ENCODE data around the gene ELL2. TPM values are rescaled to one million over a fixed set of nuclear protein-coding genes. Genes with fewer than 3 reads are reported as not detected.
"Not testable (repeated sequence)": the region's sequence is repeated elsewhere in the genome, so short reads cannot be mapped to it uniquely, and the experiment has no call there.

ELL2 gene
- total RNA-seq, 1 experiment from 2014 or later = 39.9 TPM

GRCh38 chr5:95878417-95879323 lies 83.0 kb downstream of the ELL2 start:
- no peaks in the 10 kb centered on the region for H3K4me1 ChIP-seq (replicated peaks)
- H3K27me3 ChIP-seq (replicated peaks) = no peaks in the 10 kb centered on the region
- peaks cover 4% of the 10 kb centered on the region; the same call in 1 of the 2 replicates for H3K36me3 ChIP-seq
- H3K27ac ChIP-seq = no peak overlapping the region
- H3K9me3 ChIP-seq (replicated peaks) = no peaks in the 10 kb centered on the region
- no peak overlapping the region for H3K4me3 ChIP-seq
- no peak for DNase-seq (ENCODE audit: low read depth in 1 of 2, low spot score in 2 of 2)

GRCh38 chr5:95876782-95877181 lies 84.9 kb downstream of the ELL2 start:
- no peaks in the 10 kb centered on the region for H3K9me3 ChIP-seq (replicated peaks)
- no peak overlapping the region for H3K27ac ChIP-seq
- H3K36me3 ChIP-seq = no peaks in the 10 kb centered on the region
- H3K27me3 ChIP-seq (replicated peaks) = no peaks in the 10 kb centered on the region
- no peak for DNase-seq (ENCODE audit: low read depth in 1 of 2, low spot score in 2 of 2)
- no peak overlapping the region for H3K4me3 ChIP-seq
- H3K4me1 ChIP-seq (replicated peaks) = no peaks in the 10 kb centered on the region

- Histone ChIP-seq H3K4me3 (no peak overlapping the region), H3K36me3 (no peaks in the 10 kb centered on the region), H3K27me3 (replicated peaks) (no peaks in the 10 kb centered on the region), H3K9me3 (replicated peaks) (no peaks in the 10 kb centered on the region), H3K27ac (no peak overlapping the region), H3K4me1 (replicated peaks) (no peaks in the 10 kb centered on the region)
- DNase-seq (ENCODE audit: low read depth in 1 of 2, low spot score in 2 of 2) = no peak
Measured at GRCh38 chr5:95874246-95874645, 87.4 kb downstream of the ELL2 start.

- Histone ChIP-seq H3K4me1 (replicated peaks) (no peaks in the 10 kb centered on the region), H3K27ac (no peak overlapping the region), H3K4me3 (no peak overlapping the region), H3K27me3 (replicated peaks) (no peaks in the 10 kb centered on the region), H3K36me3 (no peaks in the 10 kb centered on the region), H3K9me3 (replicated peaks) (no peaks in the 10 kb centered on the region)
- DNase-seq (ENCODE audit: low read depth in 1 of 2, low spot score in 2 of 2) = no peak
Measured at GRCh38 chr5:95873351-95873750, 88.3 kb downstream of the ELL2 start.

- H3K27me3 ChIP-seq (replicated peaks) = no peaks in the 10 kb centered on the region
- no peaks in the 10 kb centered on the region for H3K9me3 ChIP-seq (replicated peaks)
- no peaks in the 10 kb centered on the region for H3K36me3 ChIP-seq
- no peak overlapping the region for H3K4me3 ChIP-seq
- no peaks in the 10 kb centered on the region for H3K4me1 ChIP-seq (replicated peaks)
- no peak for DNase-seq (ENCODE audit: low read depth in 1 of 2, low spot score in 2 of 2)
- no peak overlapping the region for H3K27ac ChIP-seq
Measured at GRCh38 chr5:95872346-95873268, 89.0 kb downstream of the ELL2 start.

- DNase-seq (ENCODE audit: low read depth in 1 of 2, low spot score in 2 of 2) = no peak
- Histone ChIP-seq H3K4me1 (replicated peaks) (no peaks in the 10 kb centered on the region), H3K27ac (no peak overlapping the region), H3K9me3 (replicated peaks) (no peaks in the 10 kb centered on the region), H3K27me3 (replicated peaks) (no peaks in the 10 kb centered on the region), H3K4me3 (no peak overlapping the region), H3K36me3 (no peaks in the 10 kb centered on the region)
Measured at GRCh38 chr5:95871146-95871806, 90.4 kb downstream of the ELL2 start.

- DNase-seq (ENCODE audit: low read depth in 1 of 2, low spot score in 2 of 2) = no peak
- H3K36me3 ChIP-seq = no peaks in the 10 kb centered on the region
- no peak overlapping the region for H3K4me3 ChIP-seq
- no peaks in the 10 kb centered on the region for H3K27me3 ChIP-seq (replicated peaks)
- H3K27ac ChIP-seq = no peak overlapping the region
- H3K4me1 ChIP-seq (replicated peaks) = no peaks in the 10 kb centered on the region
- no peaks in the 10 kb centered on the region for H3K9me3 ChIP-seq (replicated peaks)
Measured at GRCh38 chr5:95870105-95870672, 91.5 kb downstream of the ELL2 start.

- H3K27ac ChIP-seq; H3K4me1 ChIP-seq (replicated peaks); H3K4me3 ChIP-seq; H3K27me3 ChIP-seq (replicated peaks); H3K36me3 ChIP-seq; DNase-seq (ENCODE audit: low read depth in 1 of 2, low spot score in 2 of 2); H3K9me3 ChIP-seq (replicated peaks): not testable (repeated sequence)
Measured at GRCh38 chr5:95869173-95869855, 92.3 kb downstream of the ELL2 start.

GRCh38 chr5:95868136-95868535 lies 93.5 kb downstream of the ELL2 start:
- no peak for DNase-seq (ENCODE audit: low read depth in 1 of 2, low spot score in 2 of 2)
- Histone ChIP-seq H3K4me1 (replicated peaks) (no peaks in the 10 kb centered on the region), H3K9me3 (replicated peaks) (no peaks in the 10 kb centered on the region), H3K27ac (no peak overlapping the region), H3K4me3 (no peak overlapping the region), H3K36me3 (no peaks in the 10 kb centered on the region), H3K27me3 (replicated peaks) (no peaks in the 10 kb centered on the region)

GRCh38 chr5:95866435-95867040 lies 95.1 kb downstream of the ELL2 start:
- peak in 1 of 2 experiments; percentile 3 for DNase-seq (ENCODE audit: low read depth in 1 of 2, low spot score in 2 of 2)
- H3K27me3 ChIP-seq (replicated peaks) = no peaks in the 10 kb centered on the region
- H3K9me3 ChIP-seq (replicated peaks) = no peaks in the 10 kb centered on the region
- H3K4me1 ChIP-seq (replicated peaks) = peaks cover 12% of the 10 kb centered on the region
- no peaks in the 10 kb centered on the region for H3K36me3 ChIP-seq
- H3K27ac ChIP-seq = no peak overlapping the region
- H3K4me3 ChIP-seq = no peak overlapping the region

- no peaks in the 10 kb centered on the region for H3K9me3 ChIP-seq (replicated peaks)
- no peaks in the 10 kb centered on the region for H3K27me3 ChIP-seq (replicated peaks)
- H3K27ac ChIP-seq = no peak overlapping the region
- peak in 1 of 2 experiments; percentile 12 for DNase-seq (ENCODE audit: low read depth in 1 of 2, low spot score in 2 of 2)
- no peaks in the 10 kb centered on the region for H3K36me3 ChIP-seq
- peaks cover 28% of the 10 kb centered on the region for H3K4me1 ChIP-seq (replicated peaks)
- H3K4me3 ChIP-seq = no peak overlapping the region
Measured at GRCh38 chr5:95864944-95865504, 96.6 kb downstream of the ELL2 start.

GRCh38 chr5:95864456-95864855 lies 97.2 kb downstream of the ELL2 start:
- Histone ChIP-seq H3K27me3 (replicated peaks) (no peaks in the 10 kb centered on the region), H3K4me1 (replicated peaks) (peaks cover 33% of the 10 kb centered on the region), H3K4me3 (no peak overlapping the region), H3K36me3 (no peaks in the 10 kb centered on the region), H3K9me3 (replicated peaks) (no peaks in the 10 kb centered on the region), H3K27ac (no peak overlapping the region)
- DNase-seq (ENCODE audit: low read depth in 1 of 2, low spot score in 2 of 2) = no peak

All from SJSA1 (cell line).